Endothelial cell of umbilical vein (primary cell): Measurements from ENCODE around the gene APOL2. TPM values are rescaled to one million over a fixed set of nuclear protein-coding genes. Genes with fewer than 3 reads are reported as not detected.
"Not testable (repeated sequence)": the region's sequence is repeated elsewhere in the genome, so short reads cannot be mapped to it uniquely, and the experiment has no call there.

Experiments used
- BruUV-seq: library from RNA; stranded (reverse); fragments of 400-500 nt; replicated peaks from 2 replicates; lab custom pipeline; 2021; lab: Mats Ljungman, UMichigan
- CTCF ChIA-PET: fragments of 300-600, 350-600 bp; sonication (Branson Sonifier 250); formaldehyde crosslinking; loops from one replicate; lab custom pipeline; 2021; ENCODE audit warnings: antibody characterized with exemption, inconsistent platforms; lab: Charles Lee
- POLR2A ChIA-PET: fragments of 300-600, 350-600 bp; sonication (Branson Sonifier 250); formaldehyde crosslinking; loops from one replicate; lab custom pipeline; 2021; ENCODE audit warnings: antibody characterized with exemption, inconsistent platforms; lab: Charles Lee
- DNase-seq: peaks from one replicate; pipeline ENCODE4 v3.0.0-alpha.2; 2011; ENCODE audit warnings: low read depth, low spot score
- FAIRE-seq: peaks from 2 replicates; lab custom pipeline; 2011; peaks lifted over from hg19 to GRCh38; lab: Jason Lieb, UNC
- H2AFZ ChIP-seq: 2 replicates; pipeline ENCODE4 v1.6.0; 2012; ENCODE audit warnings: low read depth, low read length, control low read depth, inconsistent platforms
- H3K27ac ChIP-seq: 2 replicates; pipeline ENCODE4 v1.5.1; 2011; ENCODE audit warnings: low read depth, mild to moderate bottlenecking, control low read depth, low read length, moderate library complexity; ENCODE audit not compliant: insufficient read depth
- H3K27me3 ChIP-seq, 2 experiments: 2 replicates each; pipeline versions ENCODE4 v1.6.0 to v1.6.1; 2011; ENCODE audit warnings: low read length in 2 of 2, mixed read lengths in 1 of 2; ENCODE audit not compliant: control insufficient read depth in 2 of 2, insufficient read depth in 2 of 2
- H3K36me3 ChIP-seq, 2 experiments: 2 replicates in 1 of 2; 3 replicates in 1 of 2; pipeline ENCODE4 v1.5.1; 2011; ENCODE audit warnings: low read length in 2 of 2, mild to moderate bottlenecking in 1 of 2, moderate library complexity in 1 of 2; ENCODE audit not compliant: control insufficient read depth in 2 of 2, insufficient read depth in 2 of 2; ENCODE audit errors: extremely low read depth in 1 of 2
- H3K4me1 ChIP-seq: 3 replicates; pipeline ENCODE4 v1.5.1; 2011; ENCODE audit warnings: mild to moderate bottlenecking, low read length; ENCODE audit not compliant: control insufficient read depth, insufficient read depth; ENCODE audit errors: extremely low read depth
- H3K4me2 ChIP-seq: 2 replicates; pipeline ENCODE4 v1.6.1; 2011; ENCODE audit warnings: low read length, control low read depth, mixed read lengths; ENCODE audit not compliant: insufficient read depth
- H3K4me3 ChIP-seq, 3 experiments: fragments of 200-600 bp in 1 of 3; sonication (generic), shearing (Covaris generic) in 1 of 3; replicated peaks in 1 of 3; 2 replicates each; pipeline ENCODE4 v1.5.1; 2011 to 2016; ENCODE audit warnings: control low read depth in 3 of 3, low read length in 3 of 3, mild to moderate bottlenecking in 2 of 3, inconsistent platforms in 1 of 3, low read depth in 1 of 3, moderate library complexity in 1 of 3; ENCODE audit not compliant: insufficient read depth in 1 of 3
- H3K79me2 ChIP-seq: 2 replicates; pipeline ENCODE4 v1.6.0; 2012; ENCODE audit warnings: low read length, inconsistent platforms; ENCODE audit not compliant: control insufficient read depth, insufficient read depth
- H3K9ac ChIP-seq: replicated peaks from 2 replicates; pipeline ENCODE3; 2011; ENCODE audit warnings: low read length, control low read depth; ENCODE audit not compliant: insufficient read depth; ENCODE audit errors: extremely low read depth
- H3K9me1 ChIP-seq: replicated peaks from 3 replicates; pipeline ENCODE4 v1.6.0; 2011; ENCODE audit warnings: mild to moderate bottlenecking, low read length; ENCODE audit not compliant: control insufficient read depth, insufficient read depth; ENCODE audit errors: extremely low read depth
- H3K9me3 ChIP-seq: replicated peaks from 2 replicates; pipeline ENCODE4 v1.5.1; 2012; ENCODE audit warnings: low read length, inconsistent platforms; ENCODE audit not compliant: control insufficient read depth, insufficient read depth
- H4K20me1 ChIP-seq: replicated peaks from 2 replicates; pipeline ENCODE3; 2011; ENCODE audit warnings: mild to moderate bottlenecking, low read length; ENCODE audit not compliant: control insufficient read depth, insufficient read depth; ENCODE audit errors: extremely low read depth
- dilution Hi-C: fragments of 300-500 bp; cut with MboI; formaldehyde crosslinking; loops from one replicate; pipeline ENCODE4 v1.15.0; 2019; ENCODE audit warnings: low sequenced_read_pairs; ENCODE audit not compliant: extremely low pct_ligation_motif_present
- intact Hi-C: fragments of 100-400 bp; cut with micrococcal nuclease; formaldehyde crosslinking; loops from one replicate; pipeline ENCODE4 v1.10.0; 2022
- polyA plus RNA-seq, 4 experiments: library from polyadenylated mRNA; depleted of rRNA in 3 of 4; stranded (reverse) in 3 of 4; unstranded in 1 of 4; fragments of >200 nt; gene quantifications; 2 replicates each; pipeline versions ENCODE4 v1.2.1 to v1.2.3, GENCODE V29; 2011 to 2012; ENCODE audit warnings: missing spikeins in 1 of 4
- total RNA-seq: library from RNA; stranded (reverse); gene quantifications from 2 replicates; pipeline ENCODE4 v1.2.3, GENCODE V29; 2021

The APOL2 gene
- total and polyA plus RNA-seq, 2 donors (not counting 3 experiments of a cell fraction or from before 2014, with no cell fraction given): 16.9 to 37.6 TPM

DNA sequence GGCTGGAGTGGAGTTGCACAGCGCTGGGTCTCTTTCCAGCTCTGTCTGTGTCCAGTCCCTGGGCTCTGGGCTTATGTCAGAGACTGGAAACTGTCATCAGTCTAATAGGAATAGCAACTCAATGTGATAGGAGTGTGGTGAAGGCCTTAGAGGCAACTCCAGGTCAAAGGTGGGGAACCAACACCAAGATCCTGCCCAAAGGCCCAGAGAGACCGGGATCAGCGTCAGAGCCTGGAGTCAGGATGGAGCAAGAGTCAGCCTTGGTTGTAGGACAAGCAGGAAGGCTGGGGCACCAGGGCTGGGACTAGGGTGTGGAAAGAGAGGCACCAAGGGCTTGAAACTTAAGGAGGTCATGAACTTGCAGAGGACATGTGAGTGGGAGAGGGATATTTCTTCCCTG is 23.0 kb upstream of the APOL2 start:
- BruUV-seq, H3K79me2 ChIP-seq, H3K36me3 ChIP-seq, DNase-seq, H4K20me1 ChIP-seq, H3K9me3 ChIP-seq, H3K27me3 ChIP-seq, H3K9ac ChIP-seq, POLR2A ChIA-PET, H3K4me2 ChIP-seq, H3K9me1 ChIP-seq, FAIRE-seq, dilution Hi-C loops, H3K4me3 ChIP-seq, H2AFZ ChIP-seq, intact Hi-C loops, H3K27ac ChIP-seq: not testable (repeated sequence)
- CTCF ChIA-PET: interaction anchor here (1.5 kb wide), 1 partner anchor 9 kb away, joined by 4 read pairs; the partner anchor contains the start of gene APOL1
- H3K4me1 ChIP-seq: peaks cover 17% of the 10 kb centered on the region

DNA sequence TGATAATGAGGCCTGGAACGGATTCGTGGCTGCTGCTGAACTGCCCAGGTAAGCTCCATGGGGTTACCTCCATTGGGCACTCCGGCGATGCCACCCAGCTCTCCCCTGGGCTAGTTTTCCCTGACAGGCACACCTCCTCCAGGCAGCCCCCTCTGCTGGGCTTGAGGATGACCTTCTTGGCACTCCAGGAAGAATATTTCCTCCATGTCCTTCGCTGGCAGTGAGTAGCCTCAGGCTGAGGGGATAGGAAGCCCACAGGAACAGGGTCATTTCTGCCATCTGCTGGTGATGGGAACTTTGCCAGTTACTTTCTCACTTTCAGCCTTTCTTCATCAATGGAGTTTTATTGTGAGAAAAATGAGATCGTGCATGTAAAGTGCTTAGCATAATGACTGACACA is 22.3 kb upstream of the APOL2 start:
- H3K9me1 ChIP-seq, POLR2A ChIA-PET, H3K36me3 ChIP-seq, BruUV-seq, H2AFZ ChIP-seq, intact Hi-C loops, H3K27ac ChIP-seq, H3K27me3 ChIP-seq, H3K9me3 ChIP-seq, DNase-seq, H3K4me3 ChIP-seq, H3K9ac ChIP-seq, H3K4me2 ChIP-seq, H4K20me1 ChIP-seq, H3K79me2 ChIP-seq, dilution Hi-C loops: not testable (repeated sequence)
- peaks cover 17% of the 10 kb centered on the region for H3K4me1 ChIP-seq
- CTCF ChIA-PET: interaction anchor here (0.6 to 1.5 kb wide), 6 partner anchors 9 to 225 kb away, joined by 3 to 4 read pairs (median 3); partner anchors contain the start of genes APOL1 and APOL2
- peak; percentile 90 for FAIRE-seq
